HG03039 (cell line): Measurements from ENCODE around the gene SPOCK1.

Source experiments
- ATAC-seq: cut with Tn5 transposase; IDR thresholded peaks from one replicate; pipeline ENCODE4 v1.9.1; 2021; ENCODE audit warnings: mild to moderate bottlenecking, moderate library complexity; ENCODE audit not compliant: unreplicated experiment

The SPOCK1 gene

DNA sequence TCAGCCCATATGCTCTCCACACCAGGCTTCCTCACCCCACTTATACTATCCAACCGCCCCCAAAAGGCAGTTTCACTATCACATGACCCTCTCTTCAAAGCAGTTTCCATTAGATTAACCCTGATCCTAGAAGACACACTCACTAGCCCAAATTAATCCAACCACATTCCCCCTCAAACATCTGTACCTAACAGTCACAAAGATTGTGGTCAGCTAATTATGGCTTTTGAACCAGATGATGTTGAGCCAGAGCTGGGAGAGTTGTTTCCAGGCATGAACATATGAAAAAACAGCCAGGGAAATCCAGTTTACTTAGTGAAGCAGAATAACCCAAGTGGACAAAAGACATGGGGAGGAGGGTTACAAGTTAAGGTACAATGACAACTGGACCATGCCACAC is 131.2 kb downstream of the SPOCK1 start:
- no peak for ATAC-seq

DNA sequence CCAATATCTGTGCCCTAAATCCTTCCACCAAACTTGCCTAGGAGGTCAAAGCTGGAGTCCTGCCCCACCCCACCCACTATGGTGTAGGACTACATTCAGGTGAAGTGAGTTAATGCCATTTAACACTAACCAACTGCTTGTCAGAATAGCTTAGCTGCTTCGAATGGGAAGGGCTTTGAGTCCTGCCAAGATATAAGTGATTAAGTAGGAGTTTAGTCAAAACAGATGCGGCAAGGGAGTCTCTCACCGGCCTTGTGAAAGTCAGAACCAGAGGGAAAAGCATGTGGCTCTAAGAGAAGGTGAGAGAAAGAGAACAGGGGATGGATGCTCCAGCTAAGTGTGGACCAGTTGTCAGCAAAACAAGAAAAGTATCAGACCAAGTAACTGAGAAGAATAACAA is 132.6 kb downstream of the SPOCK1 start:
- no peak for ATAC-seq

- ATAC-seq: no peak
Measured at GRCh38 chr5:137365126-137365865, 133.8 kb downstream of the SPOCK1 start.

DNA sequence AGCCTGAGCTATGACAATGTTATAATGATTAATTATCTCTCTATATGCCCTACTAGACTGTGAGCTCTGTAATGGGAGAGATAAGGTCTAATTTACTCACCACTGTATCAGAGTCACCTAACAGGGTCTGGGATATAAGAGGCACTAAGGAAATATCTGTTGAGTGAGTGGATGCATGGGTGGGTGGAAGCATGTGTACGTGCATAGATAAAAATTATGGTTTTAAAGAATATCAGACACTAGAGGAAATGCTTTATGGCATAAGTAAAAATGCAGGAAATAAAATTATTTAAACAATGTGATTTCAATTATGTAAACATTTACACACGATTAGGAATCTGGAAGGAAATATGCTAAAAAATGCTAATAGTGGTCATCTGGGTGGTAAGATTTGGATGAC is 137.8 kb downstream of the SPOCK1 start:
- no peak for ATAC-seq

- no peak for ATAC-seq
Measured at GRCh38 chr5:137360607-137361006, 138.5 kb downstream of the SPOCK1 start.

GRCh38 chr5:137359941-137360340 is 139.2 kb downstream of the SPOCK1 start:
- ATAC-seq: no peak

DNA sequence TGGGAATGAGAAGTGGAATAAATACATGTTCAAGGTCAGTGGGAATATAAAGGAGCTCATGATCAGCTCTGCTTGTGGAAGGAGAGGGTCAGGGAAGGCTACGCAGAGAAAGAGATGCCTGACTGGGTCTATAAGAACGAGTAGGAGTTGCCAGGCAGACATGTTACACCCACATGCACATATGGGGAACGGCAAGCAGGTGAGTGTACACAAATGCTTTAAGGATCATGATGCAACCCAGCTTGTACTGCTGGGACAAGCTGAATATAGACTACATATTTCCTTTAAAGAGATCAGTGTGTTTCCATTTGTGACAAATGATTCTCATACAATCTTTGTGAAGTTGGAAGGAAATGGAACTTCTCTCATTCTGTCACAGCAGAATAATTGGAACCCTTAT is 141.7 kb downstream of the SPOCK1 start:
- no peak for ATAC-seq

GRCh38 chr5:137356127-137356526 is 143.0 kb downstream of the SPOCK1 start:
- ATAC-seq: no peak

GRCh38 chr5:137355708-137356107 is 143.4 kb downstream of the SPOCK1 start:
- no peak for ATAC-seq

DNA sequence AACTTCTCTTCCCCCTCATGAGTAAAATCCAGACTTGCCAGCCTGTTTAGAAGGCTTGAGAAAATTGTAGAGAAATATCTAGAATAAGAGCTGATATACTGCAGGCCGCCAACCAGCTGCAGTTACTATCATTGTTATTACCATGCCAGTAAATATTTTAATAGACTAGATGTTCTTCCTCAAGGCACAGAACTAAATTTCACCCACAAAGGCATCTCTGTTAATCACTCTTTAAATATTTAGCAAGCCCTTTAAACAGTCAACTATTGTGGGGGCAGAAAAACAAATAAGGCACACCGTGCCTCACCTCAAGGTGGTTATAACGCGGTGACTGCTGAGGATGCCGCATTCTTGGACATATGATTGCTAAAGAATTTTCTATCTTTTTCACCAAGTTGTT is 147.0 kb downstream of the SPOCK1 start:
- no peak for ATAC-seq

DNA sequence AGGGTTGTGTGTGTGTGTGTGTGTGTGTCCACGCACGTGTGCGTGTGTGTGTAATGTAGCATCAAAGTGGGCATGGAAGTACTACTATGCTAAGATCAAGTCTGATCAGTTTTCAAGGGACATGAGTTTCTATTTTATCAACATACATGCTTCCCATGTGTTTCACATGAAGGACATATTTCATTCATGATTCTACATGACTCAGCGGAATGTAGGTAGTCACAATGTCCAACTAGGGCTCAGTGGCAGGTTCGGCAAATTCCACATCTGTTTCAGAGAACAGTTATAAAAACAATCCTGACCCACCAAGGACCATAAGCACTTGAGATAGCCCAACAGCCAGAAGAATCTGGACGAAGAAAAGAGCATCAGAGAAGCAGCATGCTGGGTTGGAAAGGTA is 148.3 kb downstream of the SPOCK1 start:
- ATAC-seq: no peak

- ATAC-seq: no peak
Measured at GRCh38 chr5:137348759-137349158, 150.4 kb downstream of the SPOCK1 start.

GRCh38 chr5:137347865-137348264 is 151.3 kb downstream of the SPOCK1 start:
- no peak for ATAC-seq

- ATAC-seq: no peak
Measured at GRCh38 chr5:137346281-137346680, 152.8 kb downstream of the SPOCK1 start.

DNA sequence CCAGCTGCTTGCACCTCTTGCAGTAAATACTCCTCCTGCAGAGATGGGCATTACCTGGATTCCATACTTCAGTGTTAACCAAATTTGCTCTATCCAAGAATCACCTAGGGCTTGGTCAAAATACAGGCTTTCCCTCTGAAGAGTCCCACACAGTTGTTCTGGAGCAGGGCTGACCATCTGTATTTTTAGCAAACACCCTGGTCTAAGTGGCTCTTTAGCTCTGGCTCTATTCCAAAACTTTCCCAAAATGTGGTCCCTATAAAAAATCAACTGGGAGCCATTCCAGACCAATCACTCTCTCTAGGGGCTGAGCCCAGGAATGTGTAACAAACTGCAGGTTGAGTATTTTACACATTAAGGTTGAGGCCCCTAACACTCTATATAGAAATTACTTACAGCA is 153.7 kb downstream of the SPOCK1 start:
- ATAC-seq: no peak

- ATAC-seq: no peak
Measured at GRCh38 chr5:137344723-137345322, 154.3 kb downstream of the SPOCK1 start.

- no peak for ATAC-seq
Measured at GRCh38 chr5:137344021-137344420, 155.1 kb downstream of the SPOCK1 start.

DNA sequence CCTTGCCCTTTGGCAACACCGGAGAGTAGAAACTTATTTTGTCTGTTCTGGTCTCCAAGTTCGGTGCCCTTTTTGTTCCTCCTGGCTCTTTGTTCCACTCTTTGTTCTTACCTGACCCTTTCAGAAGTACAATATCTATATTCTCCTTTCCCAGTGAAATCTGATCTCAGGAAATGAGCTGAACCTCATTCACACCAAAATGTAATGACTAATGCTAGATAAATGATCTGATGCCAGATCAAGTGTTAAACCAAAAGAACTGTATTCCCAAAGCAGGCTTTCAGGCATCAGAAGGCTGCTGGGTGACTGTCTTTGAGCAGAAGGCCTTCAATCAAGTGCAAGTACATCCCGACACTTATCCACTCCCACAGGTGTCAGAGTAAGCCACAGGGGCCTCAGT is 156.4 kb downstream of the SPOCK1 start:
- ATAC-seq: no peak

GRCh38 chr5:137341831-137342230 is 157.3 kb downstream of the SPOCK1 start:
- ATAC-seq: no peak

- no peak for ATAC-seq
Measured at GRCh38 chr5:137340881-137341280, 158.2 kb downstream of the SPOCK1 start.

DNA sequence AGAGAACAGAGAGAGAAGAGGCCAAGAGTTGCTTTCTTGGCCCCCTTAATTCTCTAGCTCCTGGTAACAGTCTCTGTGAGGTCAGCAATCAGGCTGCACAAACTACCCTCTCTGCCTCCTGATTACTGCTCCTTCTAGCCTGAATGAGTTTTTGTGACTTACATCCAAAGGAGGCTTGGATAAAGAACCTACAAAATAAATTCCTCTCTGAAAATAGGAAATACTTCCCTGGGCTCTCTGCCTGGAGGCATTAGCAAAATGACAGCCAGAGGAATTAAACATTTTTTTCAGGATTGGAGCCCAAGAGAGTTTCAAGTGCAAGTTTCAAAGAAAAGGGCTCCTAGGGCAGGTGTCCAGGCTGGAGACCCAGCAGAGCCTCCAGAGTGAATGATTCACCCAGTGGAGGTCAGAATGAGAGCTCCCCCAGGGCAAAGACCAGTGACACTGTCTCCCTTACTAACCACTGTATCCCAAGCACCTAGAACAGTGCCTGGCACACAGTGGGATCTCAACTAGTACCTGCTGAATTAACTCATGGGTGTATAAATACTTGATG is 162.5 kb downstream of the SPOCK1 start:
- ATAC-seq: no peak

DNA sequence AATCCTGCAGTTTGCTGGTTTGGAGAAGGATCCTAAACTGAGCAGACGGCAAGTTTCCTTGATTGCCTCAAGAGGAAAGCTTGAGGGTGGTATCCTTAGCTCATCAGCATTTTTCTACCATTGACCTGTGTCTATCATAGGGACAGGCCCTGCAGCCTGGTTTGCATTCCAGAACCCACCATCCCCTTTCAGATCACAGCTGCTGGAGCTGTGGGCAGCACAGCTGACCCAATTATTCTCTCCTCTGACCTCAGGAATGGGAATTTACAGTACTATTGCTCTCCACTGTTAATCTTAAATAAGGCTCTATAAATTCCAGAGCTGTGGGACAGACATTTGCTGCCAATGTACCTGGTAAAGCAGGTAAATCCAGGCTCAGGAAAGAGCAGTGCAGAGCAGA is 163.0 kb downstream of the SPOCK1 start:
- ATAC-seq: no peak
